ENCODE results near the gene ZNF496.
"Not testable (repeated sequence)": the region's sequence is repeated elsewhere in the genome, so short reads cannot be mapped to it uniquely, and the experiment has no call there.

Gene ZNF496

GRCh38 chr1:247287460-247287859, 44.2 kb downstream of the ZNF496 start:
- Mint-ChIP-seq H3K9me3 (peaks cover 55% of the 10 kb centered on the region), H3K4me1 (ENCODE audit: low read depth) (no peaks in the 10 kb centered on the region), H3K36me3 (ENCODE audit: low read depth) (no peaks in the 10 kb centered on the region), H3K4me3 (no peak overlapping the region), H3K27me3 (no peaks in the 10 kb centered on the region), H3K27ac (no peak overlapping the region)
- intact Hi-C loops (cut with micrococcal nuclease) = no loop called here

GRCh38 chr1:247286134-247286670, 45.5 kb downstream of the ZNF496 start:
- Mint-ChIP-seq H3K4me3 (no peak overlapping the region), H3K27me3 (no peaks in the 10 kb centered on the region), H3K27ac (no peak overlapping the region), H3K36me3 (ENCODE audit: low read depth) (no peaks in the 10 kb centered on the region), H3K9me3 (peaks cover 55% of the 10 kb centered on the region), H3K4me1 (ENCODE audit: low read depth) (no peaks in the 10 kb centered on the region)
- intact Hi-C loops (cut with micrococcal nuclease) = no loop called here

- H3K27ac Mint-ChIP-seq = no peak overlapping the region
- H3K27me3 Mint-ChIP-seq = no peaks in the 10 kb centered on the region
- H3K4me1 Mint-ChIP-seq (ENCODE audit: low read depth) = no peaks in the 10 kb centered on the region
- intact Hi-C loops (cut with micrococcal nuclease) = no loop called here
- no peak overlapping the region for H3K4me3 Mint-ChIP-seq
- H3K36me3 Mint-ChIP-seq (ENCODE audit: low read depth) = no peaks in the 10 kb centered on the region
- H3K9me3 Mint-ChIP-seq = peaks cover 25% of the 10 kb centered on the region
Measured at GRCh38 chr1:247281001-247281574, 50.6 kb downstream of the ZNF496 start.

- no peak overlapping the region for H3K4me3 Mint-ChIP-seq
- no peaks in the 10 kb centered on the region for H3K36me3 Mint-ChIP-seq (ENCODE audit: low read depth)
- intact Hi-C loops (cut with micrococcal nuclease) = no loop called here
- H3K4me1 Mint-ChIP-seq (ENCODE audit: low read depth) = no peaks in the 10 kb centered on the region
- H3K27ac Mint-ChIP-seq = no peak overlapping the region
- H3K27me3 Mint-ChIP-seq = no peaks in the 10 kb centered on the region
- H3K9me3 Mint-ChIP-seq = peaks cover 21% of the 10 kb centered on the region
Measured at GRCh38 chr1:247277191-247277590, 54.5 kb downstream of the ZNF496 start.

GRCh38 chr1:247274605-247275256, 56.9 kb downstream of the ZNF496 start:
- Mint-ChIP-seq H3K27me3 (no peaks in the 10 kb centered on the region), H3K9me3 (peaks cover 41% of the 10 kb centered on the region), H3K36me3 (ENCODE audit: low read depth) (no peaks in the 10 kb centered on the region), H3K4me1 (ENCODE audit: low read depth) (no peaks in the 10 kb centered on the region), H3K4me3 (no peak overlapping the region), H3K27ac (no peak overlapping the region)
- intact Hi-C loops (cut with micrococcal nuclease) = no loop called here

- Mint-ChIP-seq H3K4me3 (no peak overlapping the region), H3K9me3 (peaks cover 41% of the 10 kb centered on the region), H3K36me3 (ENCODE audit: low read depth) (no peaks in the 10 kb centered on the region), H3K27ac (no peak overlapping the region), H3K27me3 (no peaks in the 10 kb centered on the region), H3K4me1 (ENCODE audit: low read depth) (no peaks in the 10 kb centered on the region)
- intact Hi-C loops (cut with micrococcal nuclease) = no loop called here
Measured at GRCh38 chr1:247273013-247273412, 58.7 kb downstream of the ZNF496 start.

GRCh38 chr1:247270003-247270402, 61.7 kb downstream of the ZNF496 start:
- Mint-ChIP-seq H3K4me1 (ENCODE audit: low read depth) (no peaks in the 10 kb centered on the region), H3K9me3 (peaks cover 49% of the 10 kb centered on the region)

GRCh38 chr1:247269133-247269532, 62.5 kb downstream of the ZNF496 start:
- no peaks in the 10 kb centered on the region for H3K4me1 Mint-ChIP-seq (ENCODE audit: low read depth)
- intact Hi-C loops (cut with micrococcal nuclease) = no loop called here
- H3K27ac Mint-ChIP-seq = no peak overlapping the region
- H3K9me3 Mint-ChIP-seq = peaks cover 55% of the 10 kb centered on the region
- no peaks in the 10 kb centered on the region for H3K27me3 Mint-ChIP-seq
- no peaks in the 10 kb centered on the region for H3K36me3 Mint-ChIP-seq (ENCODE audit: low read depth)
- H3K4me3 Mint-ChIP-seq = no peak overlapping the region

More at GRCh38 chr1:247270003-247270402, 61.7 kb downstream of the ZNF496 start:
- Mint-ChIP-seq H3K36me3 (ENCODE audit: low read depth) (no peaks in the 10 kb centered on the region), H3K27me3 (no peaks in the 10 kb centered on the region), H3K4me3 (no peak overlapping the region), H3K27ac (no peak overlapping the region)
- intact Hi-C loops (cut with micrococcal nuclease) = no loop called here

DNA sequence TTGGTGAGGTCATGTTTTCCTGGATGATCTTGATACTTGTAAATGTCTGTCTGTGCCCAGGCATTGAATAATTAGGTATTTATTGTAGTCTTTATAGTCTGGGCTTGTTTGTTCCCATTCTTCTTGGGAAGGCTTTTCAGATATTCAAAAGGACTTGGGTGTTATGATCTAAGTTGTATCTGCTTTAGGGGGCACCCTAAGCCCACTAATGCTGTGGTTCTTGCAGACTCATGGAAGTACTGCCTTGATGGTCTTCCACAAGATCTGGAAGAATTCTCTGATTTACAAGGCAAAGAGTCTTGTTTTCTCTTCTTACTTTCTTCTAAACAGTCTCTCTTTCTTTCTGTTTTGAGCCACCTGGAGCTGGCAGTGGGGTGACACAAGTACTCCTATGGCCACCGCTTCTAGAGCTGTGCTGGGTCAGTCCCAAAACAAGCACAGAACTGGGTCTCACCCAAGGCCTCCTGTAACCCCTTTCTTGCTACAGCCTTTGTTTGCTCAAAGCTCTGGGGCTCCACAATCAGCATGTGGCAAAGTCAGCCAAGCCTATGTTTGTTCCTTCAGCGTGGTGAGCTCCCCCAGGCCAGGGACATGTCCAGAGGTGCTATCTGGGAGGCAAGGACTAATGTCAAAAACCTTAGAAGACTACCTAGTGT, 63.1 kb downstream of the ZNF496 start:
- intact Hi-C loops (cut with micrococcal nuclease) = no loop called here
- no peaks in the 10 kb centered on the region for H3K27me3 Mint-ChIP-seq
- H3K4me3 Mint-ChIP-seq = no peak overlapping the region
- H3K4me1 Mint-ChIP-seq (ENCODE audit: low read depth) = no peaks in the 10 kb centered on the region
- no peaks in the 10 kb centered on the region for H3K36me3 Mint-ChIP-seq (ENCODE audit: low read depth)
- no peak overlapping the region for H3K27ac Mint-ChIP-seq
- H3K9me3 Mint-ChIP-seq = peaks cover 62% of the 10 kb centered on the region

DNA sequence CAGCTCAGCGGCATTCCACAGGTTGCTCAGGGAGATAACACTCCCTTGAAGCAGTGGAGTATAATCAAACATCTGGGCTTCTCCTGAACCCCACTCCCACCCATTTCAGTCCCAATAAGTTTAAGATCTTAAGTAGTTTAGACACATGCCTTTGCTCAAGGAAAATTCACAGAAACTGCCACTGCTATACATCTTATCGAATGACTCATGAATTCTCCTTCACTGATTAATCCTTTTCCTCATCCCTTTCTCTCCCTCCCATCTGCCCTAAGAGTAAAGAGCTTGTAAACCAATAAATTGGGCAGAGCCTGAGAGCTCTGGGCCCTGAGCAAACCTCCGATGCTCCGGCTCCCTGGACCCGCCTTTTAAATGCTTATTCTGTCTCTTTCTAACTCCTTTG, 65.6 kb downstream of the ZNF496 start:
- Mint-ChIP-seq H3K27ac (no peak overlapping the region), H3K9me3 (peaks cover 67% of the 10 kb centered on the region), H3K27me3 (no peaks in the 10 kb centered on the region), H3K36me3 (ENCODE audit: low read depth) (no peaks in the 10 kb centered on the region), H3K4me3 (no peak overlapping the region), H3K4me1 (ENCODE audit: low read depth) (no peaks in the 10 kb centered on the region)
- intact Hi-C loops (cut with micrococcal nuclease) = no loop called here

DNA sequence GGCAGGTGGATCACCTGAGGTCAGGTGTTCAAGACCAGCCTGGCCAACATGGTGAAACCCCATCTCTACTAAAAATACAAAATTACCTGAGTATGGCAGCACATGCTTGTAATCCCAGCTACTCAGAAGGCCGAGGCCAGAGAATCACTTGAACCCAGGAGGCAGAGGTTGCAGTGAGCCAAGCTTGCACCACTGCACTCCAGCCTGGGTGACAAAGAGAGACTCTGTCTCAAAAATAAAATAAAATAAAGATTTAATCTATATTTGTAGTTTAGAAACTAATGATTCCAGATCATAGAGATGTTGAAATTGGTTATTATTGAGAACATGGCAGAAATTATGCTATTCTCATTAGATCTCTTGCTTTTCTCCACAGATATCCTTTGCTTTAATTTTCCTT, 75.9 kb downstream of the ZNF496 start, which contains the start of gene VN1R5:
Gene VN1R5 (plus strand): TSS at position 301 of the 400 bp plus-strand sequence.
- H3K27me3 Mint-ChIP-seq; intact Hi-C loops (cut with micrococcal nuclease); H3K27ac Mint-ChIP-seq; H3K36me3 Mint-ChIP-seq (ENCODE audit: low read depth); H3K4me1 Mint-ChIP-seq (ENCODE audit: low read depth); H3K4me3 Mint-ChIP-seq: not testable (repeated sequence)
- H3K9me3 Mint-ChIP-seq = peaks cover 44% of the 10 kb centered on the region

- H3K9me3 Mint-ChIP-seq = peaks cover 70% of the 10 kb centered on the region
- no peak overlapping the region for H3K27ac Mint-ChIP-seq
- intact Hi-C loops (cut with micrococcal nuclease) = no loop called here
- H3K27me3 Mint-ChIP-seq = no peaks in the 10 kb centered on the region
- no peak overlapping the region for H3K4me3 Mint-ChIP-seq
- H3K36me3 Mint-ChIP-seq (ENCODE audit: low read depth) = no peaks in the 10 kb centered on the region
- H3K4me1 Mint-ChIP-seq (ENCODE audit: low read depth) = no peaks in the 10 kb centered on the region
Measured at GRCh38 chr1:247247568-247247967, 84.1 kb downstream of the ZNF496 start.
